SK-N-SH (cell line): ENCODE results near the gene ASB9. TPM values are rescaled to one million over a fixed set of nuclear protein-coding genes. Genes with fewer than 3 reads are reported as not detected.

ENCODE experiments used
- CTCF ChIA-PET: fragments of 300-600, 350-600 bp; formaldehyde crosslinking; extraction: SDS; loops from one replicate; lab custom pipeline; 2021; lab: Yijun Ruan, JAX
- POLR2A ChIA-PET: fragments of 350-600 bp; sonication (Branson Sonifier 250); formaldehyde crosslinking; extraction: SDS; loops from one replicate; lab custom pipeline; 2020; ENCODE audit warnings: antibody characterized with exemption, inconsistent platforms; lab: Yijun Ruan, JAX
- DNase-seq: peaks from one replicate; pipeline ENCODE4 v3.0.0; 2012
- H2AFZ ChIP-seq: fragments of 200-600 bp; sonication (generic); 2 replicates; pipeline ENCODE4 v1.8.1; 2016; ENCODE audit warnings: antibody characterized with exemption, mild to moderate bottlenecking, low read depth
- H3F3A ChIP-seq: fragments of 200-600 bp; sonication (generic); replicated peaks from 2 replicates; pipeline ENCODE3; 2016; ENCODE audit warnings: antibody characterized with exemption, mild to moderate bottlenecking; ENCODE audit not compliant: insufficient read depth
- H3K27ac ChIP-seq, 2 experiments: fragments of 200-500 bp in 1 of 2; fragments of 200-600 bp in 1 of 2; sonication (Bioruptor generic) in 1 of 2; sonication (generic), shearing (Covaris generic) in 1 of 2; 2 replicates each; pipeline versions ENCODE4 v1.5.1 to v1.6.1; 2014 to 2016; ENCODE audit warnings: low read depth in 2 of 2, inconsistent platforms in 1 of 2, low read length in 1 of 2, mild to moderate bottlenecking in 1 of 2, mixed read lengths in 1 of 2
- H3K27me3 ChIP-seq: fragments of 200-600 bp; sonication (generic), shearing (Covaris generic); 2 replicates; pipeline ENCODE4 v1.6.1; 2016; ENCODE audit warnings: mixed run types; ENCODE audit not compliant: insufficient read depth
- H3K36me3 ChIP-seq, 2 experiments: fragments of 200-500 bp in 1 of 2; fragments of 200-600 bp in 1 of 2; sonication (Bioruptor generic) in 1 of 2; sonication (generic) in 1 of 2; replicated peaks in 1 of 2; 2 replicates each; pipeline versions ENCODE3 to v1.5.1; 2014 to 2016; ENCODE audit warnings: low read length in 1 of 2, mild to moderate bottlenecking in 1 of 2; ENCODE audit not compliant: insufficient read depth in 2 of 2, control insufficient read depth in 1 of 2
- H3K4me1 ChIP-seq, 2 experiments: fragments of 200-500 bp in 1 of 2; fragments of 200-600 bp in 1 of 2; sonication (Bioruptor generic) in 1 of 2; sonication (generic), shearing (Covaris generic) in 1 of 2; 2 replicates each; pipeline versions ENCODE4 v1.5.1 to v1.6.1; 2014 to 2016; ENCODE audit warnings: low read depth in 1 of 2, low read length in 1 of 2, mixed run types in 1 of 2; ENCODE audit not compliant: insufficient read depth in 2 of 2, control insufficient read depth in 1 of 2
- H3K4me2 ChIP-seq: fragments of 200-600 bp; sonication (generic), shearing (Covaris generic); 2 replicates; pipeline ENCODE4 v1.6.1; 2017; ENCODE audit warnings: mixed run types
- H3K4me3 ChIP-seq, 2 experiments: fragments of 200-500 bp in 1 of 2; fragments of 200-600 bp in 1 of 2; sonication (Bioruptor generic) in 1 of 2; sonication (generic), shearing (Covaris generic) in 1 of 2; 2 replicates each; pipeline versions ENCODE4 v1.5.1 to v1.8.1; 2014 to 2016; ENCODE audit warnings: low read depth in 2 of 2, inconsistent platforms in 1 of 2, low read length in 1 of 2, mild to moderate bottlenecking in 1 of 2, mixed read lengths in 1 of 2, moderate library complexity in 1 of 2
- H3K79me2 ChIP-seq: fragments of 200-600 bp; sonication (generic); 2 replicates; pipeline ENCODE4 v1.8.1; 2017; ENCODE audit warnings: mild to moderate bottlenecking; ENCODE audit not compliant: insufficient read depth
- H3K9ac ChIP-seq: fragments of 200-600 bp; sonication (generic); 2 replicates; pipeline ENCODE4 v1.6.1; 2017; ENCODE audit warnings: mixed run types
- H3K9me2 ChIP-seq: fragments of 200-600 bp; sonication (generic); 2 replicates; pipeline ENCODE4 v1.6.1; 2017; ENCODE audit warnings: mixed run types
- H3K9me3 ChIP-seq: fragments of 200-600 bp; sonication (generic); 2 replicates; pipeline ENCODE4 v1.6.1; 2017; ENCODE audit warnings: mixed run types, mild to moderate bottlenecking, moderate library complexity
- H4K20me1 ChIP-seq: fragments of 200-600 bp; sonication (generic); 2 replicates; pipeline ENCODE4 v1.6.1; 2017; ENCODE audit warnings: mild to moderate bottlenecking, mixed run types; ENCODE audit not compliant: insufficient read depth
- CHD2 ChIP-seq: fragments of 150-350 bp; IDR thresholded peaks from 2 replicates; pipeline ENCODE4 v1.6.1; 2018; ENCODE audit warnings: low read length; ENCODE audit not compliant: partially characterized antibody
- ELF1 ChIP-seq: IDR thresholded peaks from 2 replicates; pipeline ENCODE4 v1.4.0; 2012
- EP300 ChIP-seq, 2 experiments: IDR thresholded peaks; 2 replicates each; pipeline versions ENCODE4 v1.4.0 to v1.6.1; 2012; ENCODE audit warnings: borderline replicate concordance in 1 of 2, low read depth in 1 of 2, low read length in 1 of 2
- EZH2phosphoT487 ChIP-seq: fragments of 200-600 bp; sonication (generic); IDR thresholded peaks from 2 replicates; pipeline ENCODE4 v1.6.1; 2017; ENCODE audit warnings: low read depth, mixed run types, mild to moderate bottlenecking, antibody characterized with exemption, moderate library complexity, borderline replicate concordance
- FOSL2 ChIP-seq: IDR thresholded peaks from 2 replicates; pipeline ENCODE4 v1.4.0; 2012; ENCODE audit warnings: low read depth, mild to moderate bottlenecking, moderate library complexity, borderline replicate concordance
- FOXJ3 ChIP-seq: sonication (generic); formaldehyde crosslinking; IDR thresholded peaks from 2 replicates; pipeline ENCODE4 v1.5.1; 2020; ENCODE audit warnings: mild to moderate bottlenecking, missing genetic modification reagents
- FOXM1 ChIP-seq: IDR thresholded peaks from 2 replicates; pipeline ENCODE4 v1.4.0; 2012; ENCODE audit warnings: low read depth, mild to moderate bottlenecking
- GABPA ChIP-seq: IDR thresholded peaks from 2 replicates; pipeline ENCODE4 v1.4.0; 2012; ENCODE audit warnings: low read depth, mild to moderate bottlenecking
- GATA2 ChIP-seq: sonication (generic); formaldehyde crosslinking; IDR thresholded peaks from 2 replicates; pipeline ENCODE4 v1.5.0; 2020; ENCODE audit warnings: mild to moderate bottlenecking, missing genetic modification reagents
- MXI1 ChIP-seq: IDR thresholded peaks from 2 replicates; pipeline ENCODE4 v1.6.1; 2012; ENCODE audit warnings: mild to moderate bottlenecking, low read depth, low read length, improper control_type of control experiment
- NRF1 ChIP-seq: IDR thresholded peaks from 2 replicates; pipeline ENCODE4 v1.6.1; 2012; ENCODE audit warnings: low read depth, mild to moderate bottlenecking, low read length
- RAD21 ChIP-seq: IDR thresholded peaks from 2 replicates; pipeline ENCODE4 v1.6.1; 2012; ENCODE audit warnings: mild to moderate bottlenecking, low read length
- RCOR1 ChIP-seq: fragments of 150-350 bp; IDR thresholded peaks from 2 replicates; pipeline ENCODE4 v1.6.1; 2017; ENCODE audit warnings: antibody characterized with exemption, low read length
- RXRA ChIP-seq: IDR thresholded peaks from 2 replicates; pipeline ENCODE4 v1.4.0; 2012; ENCODE audit warnings: low read depth, mild to moderate bottlenecking, borderline replicate concordance
- SIN3A ChIP-seq: IDR thresholded peaks from 2 replicates; pipeline ENCODE4 v1.6.1; 2012; ENCODE audit warnings: low read depth, mild to moderate bottlenecking, low read length, moderate library complexity, borderline replicate concordance
- SMC3 ChIP-seq: IDR thresholded peaks from 2 replicates; pipeline ENCODE4 v1.6.1; 2012; ENCODE audit warnings: low read depth, low read length, improper control_type of control experiment
- TEAD4 ChIP-seq: IDR thresholded peaks from 2 replicates; pipeline ENCODE4 v1.4.0; 2012; ENCODE audit warnings: mild to moderate bottlenecking, borderline replicate concordance; ENCODE audit not compliant: insufficient read depth
- YY1 ChIP-seq: IDR thresholded peaks from 2 replicates; pipeline ENCODE4 v1.4.0; 2012; ENCODE audit warnings: low read depth, mild to moderate bottlenecking
- WGBS: methylation state at CpG from one replicate; pipeline ENCODE4 v1.1.6; 2017; ENCODE audit warnings: low lambda C conversion rate; 5-methylcytosine and 5-hydroxymethylcytosine counted together
- polyA plus RNA-seq, 3 experiments: library from polyadenylated mRNA; depleted of rRNA; stranded (reverse); fragments of >200 nt; gene quantifications; 2 replicates each; pipeline ENCODE4 v1.2.3, GENCODE V29; 2012
- TF ChIP-seq, protein P1 (sequence below): IDR thresholded peaks from 2 replicates; pipeline ENCODE4 v1.4.0; 2012; ENCODE audit warnings: low read depth, borderline replicate concordance
- TF ChIP-seq, protein P2 (sequence below): IDR thresholded peaks from 2 replicates; pipeline ENCODE4 v1.4.0; 2012; ENCODE audit warnings: low read depth, borderline replicate concordance
- TF ChIP-seq, protein P3 (sequence below): fragments of 150-350 bp; IDR thresholded peaks from 2 replicates; pipeline ENCODE4 v1.6.1; 2016; ENCODE audit warnings: mild to moderate bottlenecking, low read depth, low read length

ASB9 gene
- polyA plus RNA-seq, 1 of the 3 experiments (the other 2 are of a cell fraction), result 2.5 TPM

DNA sequence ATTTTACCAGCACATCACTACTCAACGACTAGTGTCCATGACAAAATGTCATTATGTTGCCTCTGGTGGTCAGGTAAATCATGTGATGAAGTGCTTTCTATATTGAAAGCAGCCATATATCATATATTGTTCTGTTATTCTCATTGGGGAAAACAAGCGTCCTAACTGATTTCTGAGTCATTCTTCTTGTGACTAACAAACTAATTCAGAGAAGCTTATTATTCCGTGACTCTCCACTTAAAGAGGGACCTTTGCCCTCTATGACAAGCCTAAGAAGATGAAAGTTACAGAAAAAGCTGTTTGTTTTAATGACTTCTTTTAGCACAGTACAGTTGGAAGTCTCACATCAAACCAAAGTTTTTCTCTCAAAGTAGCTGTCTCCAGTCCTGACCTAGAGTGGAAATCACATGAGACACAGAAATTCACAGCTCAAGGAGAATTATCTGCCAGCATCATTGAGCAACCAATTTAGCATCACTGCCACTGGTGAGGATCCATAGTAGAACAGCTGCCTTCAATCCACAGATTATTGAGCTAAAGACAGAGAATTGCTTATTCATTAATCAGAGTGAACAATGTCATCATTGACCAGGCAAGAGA is 36.4 kb downstream of the ASB9 start:
- H4K20me1 ChIP-seq, result no peaks in the 10 kb centered on the region
- H3K79me2 ChIP-seq, result no peaks in the 10 kb centered on the region
- H3K9me2 ChIP-seq, result no peaks in the 10 kb centered on the region
- no peak for DNase-seq
- H3K27me3 ChIP-seq, result no peaks in the 10 kb centered on the region
- no peak overlapping the region for H3K9ac ChIP-seq
- H3K4me1 ChIP-seq, result no peaks in the 10 kb centered on the region
- no peaks in the 10 kb centered on the region for H3K9me3 ChIP-seq
- TF ChIP-seq EZH2phosphoT487 (no peak), SMC3 (no peak), GATA2 (no peak), TEAD4 (no peak), FOSL2 (no peak), SIN3A (no peak), FOXM1 (no peak), MXI1 (no peak), ELF1 (no peak), CHD2 (no peak), FOXJ3 (CRISPR knock-in tag) (no peak), YY1 (no peak), RCOR1 (no peak)
- TF ChIP-seq, protein P1, sequence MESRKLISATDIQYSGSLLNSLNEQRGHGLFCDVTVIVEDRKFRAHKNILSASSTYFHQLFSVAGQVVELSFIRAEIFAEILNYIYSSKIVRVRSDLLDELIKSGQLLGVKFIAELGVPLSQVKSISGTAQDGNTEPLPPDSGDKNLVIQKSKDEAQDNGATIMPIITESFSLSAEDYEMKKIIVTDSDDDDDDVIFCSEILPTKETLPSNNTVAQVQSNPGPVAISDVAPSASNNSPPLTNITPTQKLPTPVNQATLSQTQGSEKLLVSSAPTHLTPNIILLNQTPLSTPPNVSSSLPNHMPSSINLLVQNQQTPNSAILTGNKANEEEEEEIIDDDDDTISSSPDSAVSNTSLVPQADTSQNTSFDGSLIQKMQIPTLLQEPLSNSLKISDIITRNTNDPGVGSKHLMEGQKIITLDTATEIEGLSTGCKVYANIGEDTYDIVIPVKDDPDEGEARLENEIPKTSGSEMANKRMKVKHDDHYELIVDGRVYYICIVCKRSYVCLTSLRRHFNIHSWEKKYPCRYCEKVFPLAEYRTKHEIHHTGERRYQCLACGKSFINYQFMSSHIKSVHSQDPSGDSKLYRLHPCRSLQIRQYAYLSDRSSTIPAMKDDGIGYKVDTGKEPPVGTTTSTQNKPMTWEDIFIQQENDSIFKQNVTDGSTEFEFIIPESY, result no peak
- TF ChIP-seq, protein P2, sequence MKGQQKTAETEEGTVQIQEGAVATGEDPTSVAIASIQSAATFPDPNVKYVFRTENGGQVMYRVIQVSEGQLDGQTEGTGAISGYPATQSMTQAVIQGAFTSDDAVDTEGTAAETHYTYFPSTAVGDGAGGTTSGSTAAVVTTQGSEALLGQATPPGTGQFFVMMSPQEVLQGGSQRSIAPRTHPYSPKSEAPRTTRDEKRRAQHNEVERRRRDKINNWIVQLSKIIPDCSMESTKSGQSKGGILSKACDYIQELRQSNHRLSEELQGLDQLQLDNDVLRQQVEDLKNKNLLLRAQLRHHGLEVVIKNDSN, result no peak
- ChIA-PET POLR2A (no interaction called here), CTCF (interaction anchor here (1.0 to 1.4 kb wide), 1 partner anchor 9 kb away, joined by 3 to 5 read pairs; no protein-coding TSS in a partner anchor)
- H3K36me3 ChIP-seq, result no peaks in the 10 kb centered on the region
- no peak overlapping the region for H3K4me3 ChIP-seq
- WGBS, result 7% methylated on average over 3 of the region's 3 CpGs
- no peak overlapping the region for H3K4me2 ChIP-seq
- no peak overlapping the region for H3K27ac ChIP-seq
- no peak overlapping the region for H2AFZ ChIP-seq
- H3F3A ChIP-seq, result no peaks in the 10 kb centered on the region

DNA sequence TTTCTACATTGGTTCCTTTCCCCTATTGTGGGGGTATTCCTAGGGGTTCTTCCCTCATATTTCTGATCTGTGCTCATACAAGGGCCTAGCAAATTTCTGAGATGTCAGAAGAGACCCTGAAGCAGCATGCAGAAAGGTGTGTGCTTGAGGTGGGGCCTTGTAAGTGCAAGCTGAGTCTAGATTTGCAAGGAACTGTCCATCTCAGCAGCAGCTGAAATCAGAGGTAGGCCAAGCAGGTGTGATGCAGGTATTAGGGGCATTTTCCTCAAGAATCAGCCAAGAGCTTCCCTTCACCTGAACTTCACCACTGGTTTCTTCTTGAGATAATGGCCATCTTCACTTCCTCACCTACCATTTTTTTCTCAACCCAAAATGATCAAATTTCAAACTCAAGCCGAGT is 45.1 kb downstream of the ASB9 start:
- no peaks in the 10 kb centered on the region for H3K9me3 ChIP-seq
- WGBS, result 20% methylated on average over 1 of the region's 1 CpG

More for the DNA sequence above, 45.1 kb downstream of the ASB9 start:
- H3K9me2 ChIP-seq, result no peaks in the 10 kb centered on the region
- CTCF ChIA-PET, result no interaction called here
- no peak overlapping the region for H2AFZ ChIP-seq
- H3K36me3 ChIP-seq, result no peaks in the 10 kb centered on the region
- H3K9ac ChIP-seq, result no peak overlapping the region
- no peak overlapping the region for H3K4me3 ChIP-seq
- no peaks in the 10 kb centered on the region for H4K20me1 ChIP-seq
- TF ChIP-seq RXRA (no peak), NRF1 (no peak), GABPA (no peak), RCOR1 (no peak), EP300 (IDR thresholded peaks at IDR 0.05; ENCODE audit: borderline replicate concordance in 1 of 2, low read depth in 1 of 2, low read length in 1 of 2) (no peak), FOXM1 (no peak), RAD21 (no peak), FOXJ3 (CRISPR knock-in tag) (no peak)
- TF ChIP-seq, protein P1, result no peak
- TF ChIP-seq, protein P3, sequence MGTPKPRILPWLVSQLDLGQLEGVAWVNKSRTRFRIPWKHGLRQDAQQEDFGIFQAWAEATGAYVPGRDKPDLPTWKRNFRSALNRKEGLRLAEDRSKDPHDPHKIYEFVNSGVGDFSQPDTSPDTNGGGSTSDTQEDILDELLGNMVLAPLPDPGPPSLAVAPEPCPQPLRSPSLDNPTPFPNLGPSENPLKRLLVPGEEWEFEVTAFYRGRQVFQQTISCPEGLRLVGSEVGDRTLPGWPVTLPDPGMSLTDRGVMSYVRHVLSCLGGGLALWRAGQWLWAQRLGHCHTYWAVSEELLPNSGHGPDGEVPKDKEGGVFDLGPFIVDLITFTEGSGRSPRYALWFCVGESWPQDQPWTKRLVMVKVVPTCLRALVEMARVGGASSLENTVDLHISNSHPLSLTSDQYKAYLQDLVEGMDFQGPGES, result no peak
- TF ChIP-seq, protein P2, result no peak
- TF ChIP-seq, all 33 proteins: peak for 0
- Histone ChIP-seq H3K27me3 (no peaks in the 10 kb centered on the region), H3K27ac (no peak overlapping the region), H3K4me1 (no peaks in the 10 kb centered on the region), H3K79me2 (no peaks in the 10 kb centered on the region), H3F3A (no peaks in the 10 kb centered on the region), H3K4me2 (no peak overlapping the region)
- no peak for DNase-seq
- POLR2A ChIA-PET, result no interaction called here
